ENCODE measurements around the gene CHAD. TPM values are rescaled to one million over a fixed set of nuclear protein-coding genes. Genes with fewer than 3 reads are reported as not detected.

CHAD gene
- total and polyA plus RNA-seq, 2 of the 13 experiments (the other 11 are each of a cell fraction or from before 2014, with no cell fraction given) = 1.4 TPM; not detected in 1

DNA sequence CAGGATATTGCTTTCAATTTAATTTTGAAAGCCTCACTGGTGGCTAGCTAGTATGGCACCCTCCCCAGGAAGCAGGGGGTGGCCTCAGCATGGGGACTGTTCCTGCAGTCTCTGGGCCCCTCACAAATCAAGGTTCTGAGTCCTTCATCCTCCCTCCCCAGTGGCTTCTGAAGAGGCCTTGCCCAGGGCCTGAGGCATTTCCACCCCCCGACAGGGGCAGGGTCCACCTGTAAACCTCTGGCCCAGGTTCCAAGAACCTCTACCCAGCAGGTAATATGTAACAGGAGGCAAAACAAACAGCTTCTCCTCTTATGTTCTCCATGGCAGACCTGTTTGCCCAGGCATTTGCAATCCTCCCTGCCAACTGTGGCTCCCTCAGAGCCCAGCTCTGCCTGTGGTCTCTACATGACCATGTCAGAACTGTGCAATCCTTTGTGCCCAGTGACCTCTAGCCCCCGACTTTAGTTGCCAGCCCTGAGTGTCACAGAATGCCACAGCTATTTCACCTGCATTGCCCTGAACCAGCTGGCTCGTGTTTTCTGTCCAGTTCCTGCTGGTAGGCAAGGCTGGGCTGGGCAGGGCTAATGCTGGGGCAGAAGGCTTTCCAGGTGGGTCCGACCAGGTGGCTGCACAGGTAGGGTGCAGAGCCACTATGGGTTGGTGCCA lies 28.4 kb downstream of the CHAD start (continued):
- TF ChIP-seq ZNF629 (CRISPR knock-in tag; conservative IDR thresholded peaks at IDR 0.05) = peak; percentile 21; the same call in 1 of the 2 replicates
- TF ChIP-seq ATF1 (CRISPR knock-in tag; IDR thresholded peaks at IDR 0.05) = no peak
- TF ChIP-seq HOXA9 (CRISPR knock-in tag; IDR thresholded peaks at IDR 0.05; ENCODE audit: borderline replicate concordance) = peak; percentile 63; the same call in 1 of the 2 replicates
- no peak for TF ChIP-seq MEIS1 (CRISPR knock-in tag; IDR thresholded peaks at IDR 0.05; ENCODE audit: borderline replicate concordance)
- TF ChIP-seq ZNF652 (CRISPR knock-in tag; IDR thresholded peaks at IDR 0.05; ENCODE audit: borderline replicate concordance, low read depth) = no peak
- no peak for TF ChIP-seq ZFP41 (CRISPR knock-in tag; IDR thresholded peaks at IDR 0.05; ENCODE audit: borderline replicate concordance)
- peak; percentile 97 for TF ChIP-seq HNRNPL (IDR thresholded peaks at IDR 0.05; ENCODE audit: low read depth, low read length)
- TF ChIP-seq RAD21 (CRISPR knock-in tag; IDR thresholded peaks at IDR 0.05) = 0 out of 2 replicates have a peak, but pooled peaks have one; percentile 19
- no peak for TF ChIP-seq STAG1 (CRISPR knock-in tag; IDR thresholded peaks at IDR 0.05)
- TF ChIP-seq THAP11 (CRISPR knock-in tag; IDR thresholded peaks at IDR 0.05) = no peak
- TF ChIP-seq, protein P1, sequence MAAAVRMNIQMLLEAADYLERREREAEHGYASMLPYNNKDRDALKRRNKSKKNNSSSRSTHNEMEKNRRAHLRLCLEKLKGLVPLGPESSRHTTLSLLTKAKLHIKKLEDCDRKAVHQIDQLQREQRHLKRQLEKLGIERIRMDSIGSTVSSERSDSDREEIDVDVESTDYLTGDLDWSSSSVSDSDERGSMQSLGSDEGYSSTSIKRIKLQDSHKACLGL (CRISPR knock-in tag; IDR thresholded peaks at IDR 0.05) = no peak
- TF ChIP-seq ZIK1 (CRISPR knock-in tag; IDR thresholded peaks at IDR 0.05; ENCODE audit: borderline replicate concordance, low read depth) = no peak
- no peak for TF ChIP-seq KLF15 (CRISPR knock-in tag; IDR thresholded peaks at IDR 0.05; ENCODE audit: borderline replicate concordance)
- no peak for TF ChIP-seq HOXA5 (CRISPR knock-in tag; IDR thresholded peaks at IDR 0.05)
- TF ChIP-seq, protein P2, sequence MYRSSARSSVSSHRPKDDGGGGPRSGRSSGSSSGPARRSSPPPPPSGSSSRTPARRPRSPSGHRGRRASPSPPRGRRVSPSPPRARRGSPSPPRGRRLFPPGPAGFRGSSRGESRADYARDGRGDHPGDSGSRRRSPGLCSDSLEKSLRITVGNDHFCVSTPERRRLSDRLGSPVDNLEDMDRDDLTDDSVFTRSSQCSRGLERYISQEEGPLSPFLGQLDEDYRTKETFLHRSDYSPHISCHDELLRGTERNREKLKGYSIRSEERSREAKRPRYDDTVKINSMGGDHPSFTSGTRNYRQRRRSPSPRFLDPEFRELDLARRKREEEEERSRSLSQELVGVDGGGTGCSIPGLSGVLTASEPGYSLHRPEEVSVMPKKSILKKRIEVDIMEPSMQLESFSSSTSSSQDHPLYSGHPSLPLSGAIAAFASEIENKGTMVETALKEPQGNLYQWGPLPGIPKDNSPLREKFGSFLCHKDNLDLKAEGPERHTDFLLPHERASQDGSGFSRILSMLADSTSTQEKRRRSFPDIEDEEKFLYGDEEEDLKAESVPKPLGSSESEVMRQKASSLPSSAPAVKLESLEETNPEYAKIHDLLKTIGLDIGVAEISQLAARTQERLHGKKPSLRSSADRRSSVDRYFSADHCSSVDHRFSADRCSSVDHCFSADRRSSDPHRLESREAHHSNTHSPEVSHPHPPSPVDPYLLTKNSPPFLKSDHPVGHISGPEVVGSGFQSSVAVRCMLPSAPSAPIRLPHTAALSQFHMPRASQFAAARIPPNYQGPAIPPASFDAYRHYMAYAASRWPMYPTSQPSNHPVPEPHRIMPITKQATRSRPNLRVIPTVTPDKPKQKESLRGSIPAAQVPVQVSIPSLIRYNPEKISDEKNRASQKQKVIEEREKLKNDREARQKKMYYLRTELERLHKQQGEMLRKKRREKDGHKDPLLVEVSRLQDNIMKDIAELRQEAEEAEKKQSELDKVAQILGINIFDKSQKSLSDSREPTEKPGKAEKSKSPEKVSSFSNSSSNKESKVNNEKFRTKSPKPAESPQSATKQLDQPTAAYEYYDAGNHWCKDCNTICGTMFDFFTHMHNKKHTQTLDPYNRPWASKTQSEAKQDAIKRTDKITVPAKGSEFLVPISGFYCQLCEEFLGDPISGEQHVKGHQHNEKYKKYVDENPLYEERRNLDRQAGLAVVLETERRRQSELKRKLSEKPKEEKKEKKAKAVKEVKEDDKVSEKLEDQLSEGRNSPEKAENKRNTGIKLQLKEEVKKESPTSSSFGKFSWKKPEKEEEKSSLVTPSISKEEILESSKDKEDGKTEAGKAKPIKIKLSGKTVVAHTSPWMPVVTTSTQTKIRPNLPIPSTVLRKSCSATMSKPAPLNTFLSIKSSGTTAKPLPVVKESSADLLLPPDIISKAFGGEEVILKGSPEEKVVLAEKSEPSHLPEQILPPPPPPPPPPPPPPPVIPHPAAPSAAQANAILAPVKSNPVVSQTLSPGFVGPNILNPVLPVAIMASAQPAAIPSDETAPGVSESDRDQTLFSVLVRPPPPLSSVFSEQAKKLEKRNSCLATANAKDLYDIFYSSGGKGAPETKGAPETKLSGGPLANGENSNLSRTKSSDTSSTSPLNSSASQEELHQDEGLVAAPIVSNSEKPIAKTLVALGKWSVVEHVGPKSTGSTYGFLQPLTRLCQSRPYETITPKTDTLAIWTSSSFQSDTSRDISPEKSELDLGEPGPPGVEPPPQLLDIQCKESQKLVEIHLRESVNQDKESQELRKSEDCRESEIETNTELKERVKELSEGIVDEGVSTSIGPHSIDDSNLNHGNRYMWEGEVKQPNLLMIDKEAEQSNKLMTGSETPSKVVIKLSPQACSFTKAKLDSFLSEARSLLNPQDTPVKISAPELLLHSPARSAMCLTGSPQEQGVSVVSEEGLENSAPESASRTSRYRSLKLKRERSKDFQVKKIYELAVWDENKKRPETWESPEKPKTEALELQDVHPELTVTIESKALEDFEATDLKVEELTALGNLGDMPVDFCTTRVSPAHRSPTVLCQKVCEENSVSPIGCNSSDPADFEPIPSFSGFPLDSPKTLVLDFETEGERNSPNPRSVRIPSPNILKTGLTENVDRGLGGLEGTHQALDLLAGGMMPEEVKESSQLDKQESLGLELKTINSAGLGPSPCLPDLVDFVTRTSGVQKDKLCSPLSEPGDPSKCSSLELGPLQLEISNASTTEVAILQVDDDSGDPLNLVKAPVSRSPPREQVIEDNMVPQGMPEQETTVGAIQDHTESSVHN (CRISPR knock-in tag; IDR thresholded peaks at IDR 0.05) = no peak
- TF ChIP-seq NFYB (CRISPR knock-in tag; IDR thresholded peaks at IDR 0.05) = no peak
- TF ChIP-seq, protein P3, sequence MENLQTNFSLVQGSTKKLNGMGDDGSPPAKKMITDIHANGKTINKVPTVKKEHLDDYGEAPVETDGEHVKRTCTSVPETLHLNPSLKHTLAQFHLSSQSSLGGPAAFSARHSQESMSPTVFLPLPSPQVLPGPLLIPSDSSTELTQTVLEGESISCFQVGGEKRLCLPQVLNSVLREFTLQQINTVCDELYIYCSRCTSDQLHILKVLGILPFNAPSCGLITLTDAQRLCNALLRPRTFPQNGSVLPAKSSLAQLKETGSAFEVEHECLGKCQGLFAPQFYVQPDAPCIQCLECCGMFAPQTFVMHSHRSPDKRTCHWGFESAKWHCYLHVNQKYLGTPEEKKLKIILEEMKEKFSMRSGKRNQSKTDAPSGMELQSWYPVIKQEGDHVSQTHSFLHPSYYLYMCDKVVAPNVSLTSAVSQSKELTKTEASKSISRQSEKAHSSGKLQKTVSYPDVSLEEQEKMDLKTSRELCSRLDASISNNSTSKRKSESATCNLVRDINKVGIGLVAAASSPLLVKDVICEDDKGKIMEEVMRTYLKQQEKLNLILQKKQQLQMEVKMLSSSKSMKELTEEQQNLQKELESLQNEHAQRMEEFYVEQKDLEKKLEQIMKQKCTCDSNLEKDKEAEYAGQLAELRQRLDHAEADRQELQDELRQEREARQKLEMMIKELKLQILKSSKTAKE (CRISPR knock-in tag; IDR thresholded peaks at IDR 0.05; ENCODE audit: borderline replicate concordance) = 0 out of 2 replicates have a peak, but pooled peaks have one; percentile 29
- no peak for TF ChIP-seq CBFB (CRISPR knock-in tag; IDR thresholded peaks at IDR 0.05)
